ENCODE data around the gene ZNF451. TPM values are rescaled to one million over a fixed set of nuclear protein-coding genes. Genes with fewer than 3 reads are reported as not detected.

ZNF451 gene
- total RNA-seq, 1 donor from 2014 or later, result 69.3 TPM

DNA sequence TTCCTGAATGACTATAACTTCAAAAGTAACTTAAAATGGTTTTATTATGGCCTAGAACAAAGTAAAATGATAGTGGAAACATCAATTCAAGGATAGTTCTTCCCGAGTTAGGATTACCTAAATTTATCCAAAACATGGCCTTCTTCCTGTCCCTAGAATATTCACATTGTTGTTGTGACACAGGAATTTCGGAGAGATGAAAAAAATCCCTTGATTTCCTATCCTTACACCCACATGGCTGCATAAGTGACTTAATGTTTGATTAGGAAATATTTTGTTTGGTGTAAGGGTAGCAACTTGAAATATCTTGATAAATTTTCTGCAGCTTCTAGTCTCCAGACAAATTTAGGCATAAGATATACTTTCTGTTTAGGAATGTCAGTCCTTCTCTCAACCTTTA, 27.8 kb downstream of the ZNF451 start:
- Histone ChIP-seq H2AFZ (ENCODE audit: low read depth, low read length) (no peak overlapping the region), H3K27ac (ENCODE audit: low read depth, low read length) (no peak overlapping the region), H3K9ac (ENCODE audit: low read length) (no peak overlapping the region), H3K4me1 (ENCODE audit: insufficient read depth, low read length) (no peaks in the 10 kb centered on the region), H4K20me1 (ENCODE audit: insufficient read depth, low read length) (peaks cover 34% of the 10 kb centered on the region), H3K4me3 (ENCODE audit: insufficient read depth, low read depth, low read length) (no peak overlapping the region), H3K9me3 (ENCODE audit: insufficient read depth, low read depth, low read length) (no peaks in the 10 kb centered on the region), H3K79me2 (ENCODE audit: insufficient read depth, low read length) (peaks cover 30% of the 10 kb centered on the region), H3K27me3 (ENCODE audit: insufficient read depth, low read length) (no peaks in the 10 kb centered on the region), H3K36me3 (ENCODE audit: insufficient read depth, low read length) (no peaks in the 10 kb centered on the region), H3K4me2 (ENCODE audit: low read length) (no peak overlapping the region)
- FAIRE-seq, result no peak
- Mint-ChIP-seq H3K27me3 (ENCODE audit: low read depth, unreplicated experiment) (no peaks in the 10 kb centered on the region), H3K36me3 (ENCODE audit: low read depth, unreplicated experiment) (peaks cover 14% of the 10 kb centered on the region), H3K27ac (ENCODE audit: unreplicated experiment) (no peak overlapping the region), H3K4me1 (ENCODE audit: low read depth, unreplicated experiment) (no peaks in the 10 kb centered on the region), H3K9me3 (ENCODE audit: unreplicated experiment) (peaks cover 11% of the 10 kb centered on the region), H3K4me3 (ENCODE audit: unreplicated experiment) (no peak overlapping the region)
- TF ChIP-seq EZH2 (IDR thresholded peaks at IDR 0.05; ENCODE audit: insufficient read depth, low read length), result no peak
- no peak for DNase-seq (ENCODE audit: low read depth)

DNA sequence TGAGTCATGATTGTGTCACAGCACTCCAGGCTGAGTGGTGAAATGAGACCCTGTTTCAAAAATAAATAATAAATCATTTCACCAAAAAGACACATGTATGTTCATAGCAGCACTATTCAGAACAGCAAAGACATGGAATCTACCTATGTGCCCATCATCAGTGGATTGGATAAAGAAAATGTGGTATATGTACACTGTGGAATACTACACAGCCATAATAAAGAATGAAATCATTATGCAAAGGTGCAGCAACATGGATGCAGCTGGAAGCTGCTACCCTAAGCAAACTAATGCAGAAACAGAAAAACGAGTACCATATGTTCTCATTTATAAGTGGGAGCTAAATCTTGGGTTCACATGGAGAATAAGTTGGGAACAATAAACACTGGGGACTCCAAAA, 33.1 kb downstream of the ZNF451 start:
- H3K4me2 ChIP-seq (ENCODE audit: low read length), result no peak overlapping the region
- no peaks in the 10 kb centered on the region for H3K9me3 ChIP-seq (ENCODE audit: insufficient read depth, low read depth, low read length)
- no peak for FAIRE-seq
- H3K4me1 Mint-ChIP-seq (ENCODE audit: low read depth, unreplicated experiment), result no peaks in the 10 kb centered on the region
- peaks cover 24% of the 10 kb centered on the region for H4K20me1 ChIP-seq (ENCODE audit: insufficient read depth, low read length)
- no peak overlapping the region for H3K27ac Mint-ChIP-seq (ENCODE audit: unreplicated experiment)
- H3K4me1 ChIP-seq (ENCODE audit: insufficient read depth, low read length), result no peaks in the 10 kb centered on the region
- H3K4me3 Mint-ChIP-seq (ENCODE audit: unreplicated experiment), result no peak overlapping the region
- H3K27me3 ChIP-seq (ENCODE audit: insufficient read depth, low read length), result no peaks in the 10 kb centered on the region
- peaks cover 11% of the 10 kb centered on the region for H3K9me3 Mint-ChIP-seq (ENCODE audit: unreplicated experiment)
- H3K27ac ChIP-seq (ENCODE audit: low read depth, low read length), result no peak overlapping the region
- H3K9ac ChIP-seq (ENCODE audit: low read length), result no peak overlapping the region
- no peak overlapping the region for H3K4me3 ChIP-seq (ENCODE audit: insufficient read depth, low read depth, low read length)
- no peaks in the 10 kb centered on the region for H3K27me3 Mint-ChIP-seq (ENCODE audit: low read depth, unreplicated experiment)
- no peak for TF ChIP-seq EZH2 (IDR thresholded peaks at IDR 0.05; ENCODE audit: insufficient read depth, low read length)
- TF ChIP-seq, protein P1, sequence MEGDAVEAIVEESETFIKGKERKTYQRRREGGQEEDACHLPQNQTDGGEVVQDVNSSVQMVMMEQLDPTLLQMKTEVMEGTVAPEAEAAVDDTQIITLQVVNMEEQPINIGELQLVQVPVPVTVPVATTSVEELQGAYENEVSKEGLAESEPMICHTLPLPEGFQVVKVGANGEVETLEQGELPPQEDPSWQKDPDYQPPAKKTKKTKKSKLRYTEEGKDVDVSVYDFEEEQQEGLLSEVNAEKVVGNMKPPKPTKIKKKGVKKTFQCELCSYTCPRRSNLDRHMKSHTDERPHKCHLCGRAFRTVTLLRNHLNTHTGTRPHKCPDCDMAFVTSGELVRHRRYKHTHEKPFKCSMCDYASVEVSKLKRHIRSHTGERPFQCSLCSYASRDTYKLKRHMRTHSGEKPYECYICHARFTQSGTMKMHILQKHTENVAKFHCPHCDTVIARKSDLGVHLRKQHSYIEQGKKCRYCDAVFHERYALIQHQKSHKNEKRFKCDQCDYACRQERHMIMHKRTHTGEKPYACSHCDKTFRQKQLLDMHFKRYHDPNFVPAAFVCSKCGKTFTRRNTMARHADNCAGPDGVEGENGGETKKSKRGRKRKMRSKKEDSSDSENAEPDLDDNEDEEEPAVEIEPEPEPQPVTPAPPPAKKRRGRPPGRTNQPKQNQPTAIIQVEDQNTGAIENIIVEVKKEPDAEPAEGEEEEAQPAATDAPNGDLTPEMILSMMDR (IDR thresholded peaks at IDR 0.05; ENCODE audit: insufficient read depth, low read depth, low read length), result no peak
- H2AFZ ChIP-seq (ENCODE audit: low read depth, low read length), result no peak overlapping the region
- peaks cover 17% of the 10 kb centered on the region for H3K36me3 Mint-ChIP-seq (ENCODE audit: low read depth, unreplicated experiment)
- DNase-seq (ENCODE audit: low read depth), result no peak
- peaks cover 11% of the 10 kb centered on the region for H3K79me2 ChIP-seq (ENCODE audit: insufficient read depth, low read length)
- no peaks in the 10 kb centered on the region for H3K36me3 ChIP-seq (ENCODE audit: insufficient read depth, low read length)

DNA sequence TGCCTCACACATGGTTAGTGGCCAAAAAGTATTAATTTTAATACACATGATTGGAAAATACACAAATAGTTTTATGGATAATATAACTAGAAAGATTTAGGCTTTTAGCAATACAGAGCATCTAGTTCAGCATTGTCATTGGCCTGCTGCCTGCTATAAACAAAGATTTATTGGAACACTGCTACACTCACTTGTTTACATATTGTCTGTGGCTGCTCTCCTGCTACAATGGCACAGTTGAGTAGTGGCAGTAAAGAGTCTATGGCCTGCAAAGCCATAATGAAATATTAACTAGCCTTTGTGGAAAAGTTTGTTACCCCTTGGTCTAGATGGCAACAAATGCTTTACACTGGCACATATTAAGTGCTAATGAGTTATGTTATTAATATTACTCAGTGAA, 37.8 kb downstream of the ZNF451 start:
- H3K36me3 ChIP-seq (ENCODE audit: insufficient read depth, low read length), result no peaks in the 10 kb centered on the region
- no peak overlapping the region for H3K9ac ChIP-seq (ENCODE audit: low read length)
- TF ChIP-seq EZH2 (IDR thresholded peaks at IDR 0.05; ENCODE audit: insufficient read depth, low read length), result no peak
- TF ChIP-seq, protein P1 (IDR thresholded peaks at IDR 0.05; ENCODE audit: insufficient read depth, low read depth, low read length), result no peak
- peaks cover 9% of the 10 kb centered on the region for H4K20me1 ChIP-seq (ENCODE audit: insufficient read depth, low read length)
- no peak overlapping the region for H3K4me2 ChIP-seq (ENCODE audit: low read length)
- no peaks in the 10 kb centered on the region for H3K4me1 Mint-ChIP-seq (ENCODE audit: low read depth, unreplicated experiment)
- H3K9me3 ChIP-seq (ENCODE audit: insufficient read depth, low read depth, low read length), result no peaks in the 10 kb centered on the region
- H3K9me3 Mint-ChIP-seq (ENCODE audit: unreplicated experiment), result no peaks in the 10 kb centered on the region
- no peak overlapping the region for H2AFZ ChIP-seq (ENCODE audit: low read depth, low read length)
- no peak overlapping the region for H3K27ac ChIP-seq (ENCODE audit: low read depth, low read length)
- FAIRE-seq (no peak), DNase-seq (ENCODE audit: low read depth) (no peak)
- peaks cover 3% of the 10 kb centered on the region for H3K79me2 ChIP-seq (ENCODE audit: insufficient read depth, low read length)
- H3K4me3 Mint-ChIP-seq (ENCODE audit: unreplicated experiment), result no peak overlapping the region
- H3K36me3 Mint-ChIP-seq (ENCODE audit: low read depth, unreplicated experiment), result peaks cover 3% of the 10 kb centered on the region
- no peaks in the 10 kb centered on the region for H3K4me1 ChIP-seq (ENCODE audit: insufficient read depth, low read length)
- H3K27me3 Mint-ChIP-seq (ENCODE audit: low read depth, unreplicated experiment), result no peaks in the 10 kb centered on the region
- no peak overlapping the region for H3K4me3 ChIP-seq (ENCODE audit: insufficient read depth, low read depth, low read length)
- H3K27me3 ChIP-seq (ENCODE audit: insufficient read depth, low read length), result no peaks in the 10 kb centered on the region
- no peak overlapping the region for H3K27ac Mint-ChIP-seq (ENCODE audit: unreplicated experiment)

Data from astrocyte (in vitro differentiated cells and primary cell).